ENCODE measurements around the gene CDS2. TPM values are rescaled to one million over a fixed set of nuclear protein-coding genes. Genes with fewer than 3 reads are reported as not detected.
"Not testable (repeated sequence)": the region's sequence is repeated elsewhere in the genome, so short reads cannot be mapped to it uniquely, and the experiment has no call there.

The CDS2 gene
- total RNA-seq, 1 donor, result 32.0 TPM

GRCh38 chr20:5090191-5090590, 36.6 kb upstream of the CDS2 start:
- DNase-seq (ENCODE audit: low read depth), result no peak
- H3K4me3 ChIP-seq (ENCODE audit: low read depth, low read length), result no peak overlapping the region
- no peak for TF ChIP-seq CTCF (IDR thresholded peaks at IDR 0.05; ENCODE audit: insufficient read depth, low read length)

- DNase-seq (ENCODE audit: low read depth), result no peak
- TF ChIP-seq CTCF (IDR thresholded peaks at IDR 0.05; ENCODE audit: insufficient read depth, low read length), result no peak
- no peak overlapping the region for H3K4me3 ChIP-seq (ENCODE audit: low read depth, low read length)
These were observed 34.9 kb upstream of the CDS2 start for GRCh38 chr20:5091902-5092301.

- no peak overlapping the region for H3K4me3 ChIP-seq (ENCODE audit: low read depth, low read length)
- no peak for TF ChIP-seq CTCF (IDR thresholded peaks at IDR 0.05; ENCODE audit: insufficient read depth, low read length)
- no peak for DNase-seq (ENCODE audit: low read depth)
These were observed 34.0 kb upstream of the CDS2 start for GRCh38 chr20:5092765-5093339.

GRCh38 chr20:5095454-5095853, 31.4 kb upstream of the CDS2 start:
- no peak for TF ChIP-seq CTCF (IDR thresholded peaks at IDR 0.05; ENCODE audit: insufficient read depth, low read length)
- DNase-seq (ENCODE audit: low read depth), result no peak
- no peak overlapping the region for H3K4me3 ChIP-seq (ENCODE audit: low read depth, low read length)

GRCh38 chr20:5095931-5096330, 30.9 kb upstream of the CDS2 start:
- TF ChIP-seq CTCF (IDR thresholded peaks at IDR 0.05; ENCODE audit: insufficient read depth, low read length), result no peak
- no peak for DNase-seq (ENCODE audit: low read depth)
- H3K4me3 ChIP-seq (ENCODE audit: low read depth, low read length), result no peak overlapping the region

- DNase-seq (ENCODE audit: low read depth), result no peak
- no peak for TF ChIP-seq CTCF (IDR thresholded peaks at IDR 0.05; ENCODE audit: insufficient read depth, low read length)
- no peak overlapping the region for H3K4me3 ChIP-seq (ENCODE audit: low read depth, low read length)
These were observed 30.3 kb upstream of the CDS2 start for GRCh38 chr20:5096463-5096862.

- H3K4me3 ChIP-seq (ENCODE audit: low read depth, low read length); DNase-seq (ENCODE audit: low read depth): not testable (repeated sequence)
These were observed 27.8 kb upstream of the CDS2 start for GRCh38 chr20:5099009-5099408.

GRCh38 chr20:5099909-5100308, 26.9 kb upstream of the CDS2 start:
- H3K4me3 ChIP-seq (ENCODE audit: low read depth, low read length); DNase-seq (ENCODE audit: low read depth): not testable (repeated sequence)
